GM23248 (cell line): ENCODE results near the gene ZNF460.
"Not testable (repeated sequence)": the region's sequence is repeated elsewhere in the genome, so short reads cannot be mapped to it uniquely, and the experiment has no call there.

Experiments used
- EZH2 ChIP-seq: fragments of 200-600 bp; sonication (generic); IDR thresholded peaks from 2 replicates; pipeline ENCODE4 v1.6.1; 2018; ENCODE audit warnings: antibody characterized with exemption, mild to moderate bottlenecking; ENCODE audit not compliant: insufficient read depth, poor library complexity, severe bottlenecking
- EZH2phosphoT487 ChIP-seq: fragments of 200-600 bp; sonication (generic); IDR thresholded peaks from 2 replicates; pipeline ENCODE4 v1.6.1; 2018; ENCODE audit warnings: antibody characterized with exemption, moderate library complexity, mild to moderate bottlenecking, low read depth; ENCODE audit not compliant: insufficient read depth

DNA sequence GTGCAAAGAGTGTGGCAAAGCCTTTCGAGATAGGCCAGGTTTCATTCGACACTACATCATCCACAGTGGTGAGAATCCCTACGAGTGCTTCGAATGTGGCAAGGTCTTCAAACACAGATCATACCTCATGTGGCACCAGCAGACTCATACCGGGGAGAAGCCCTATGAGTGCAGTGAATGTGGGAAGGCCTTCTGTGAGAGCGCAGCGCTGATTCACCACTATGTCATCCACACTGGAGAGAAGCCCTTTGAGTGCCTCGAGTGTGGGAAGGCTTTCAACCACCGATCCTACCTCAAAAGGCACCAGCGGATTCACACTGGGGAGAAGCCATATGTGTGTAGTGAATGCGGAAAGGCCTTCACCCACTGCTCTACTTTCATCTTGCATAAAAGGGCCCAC, 26.5 kb upstream of the ZNF460 start:
- TF ChIP-seq EZH2phosphoT487, EZH2: not testable (repeated sequence)
